ENCODE measurements around the gene USP17L27.
"Not testable (repeated sequence)": the region's sequence is repeated elsewhere in the genome, so short reads cannot be mapped to it uniquely, and the experiment has no call there.

USP17L27 gene

GRCh38 chr4:9343848-9344247 lies at the start of gene USP17L27:
USP17L27 (plus strand) TSS chr4:9344148; CDS start chr4:9344148, 0 bp downstream.
- TF ChIP-seq, protein P1, sequence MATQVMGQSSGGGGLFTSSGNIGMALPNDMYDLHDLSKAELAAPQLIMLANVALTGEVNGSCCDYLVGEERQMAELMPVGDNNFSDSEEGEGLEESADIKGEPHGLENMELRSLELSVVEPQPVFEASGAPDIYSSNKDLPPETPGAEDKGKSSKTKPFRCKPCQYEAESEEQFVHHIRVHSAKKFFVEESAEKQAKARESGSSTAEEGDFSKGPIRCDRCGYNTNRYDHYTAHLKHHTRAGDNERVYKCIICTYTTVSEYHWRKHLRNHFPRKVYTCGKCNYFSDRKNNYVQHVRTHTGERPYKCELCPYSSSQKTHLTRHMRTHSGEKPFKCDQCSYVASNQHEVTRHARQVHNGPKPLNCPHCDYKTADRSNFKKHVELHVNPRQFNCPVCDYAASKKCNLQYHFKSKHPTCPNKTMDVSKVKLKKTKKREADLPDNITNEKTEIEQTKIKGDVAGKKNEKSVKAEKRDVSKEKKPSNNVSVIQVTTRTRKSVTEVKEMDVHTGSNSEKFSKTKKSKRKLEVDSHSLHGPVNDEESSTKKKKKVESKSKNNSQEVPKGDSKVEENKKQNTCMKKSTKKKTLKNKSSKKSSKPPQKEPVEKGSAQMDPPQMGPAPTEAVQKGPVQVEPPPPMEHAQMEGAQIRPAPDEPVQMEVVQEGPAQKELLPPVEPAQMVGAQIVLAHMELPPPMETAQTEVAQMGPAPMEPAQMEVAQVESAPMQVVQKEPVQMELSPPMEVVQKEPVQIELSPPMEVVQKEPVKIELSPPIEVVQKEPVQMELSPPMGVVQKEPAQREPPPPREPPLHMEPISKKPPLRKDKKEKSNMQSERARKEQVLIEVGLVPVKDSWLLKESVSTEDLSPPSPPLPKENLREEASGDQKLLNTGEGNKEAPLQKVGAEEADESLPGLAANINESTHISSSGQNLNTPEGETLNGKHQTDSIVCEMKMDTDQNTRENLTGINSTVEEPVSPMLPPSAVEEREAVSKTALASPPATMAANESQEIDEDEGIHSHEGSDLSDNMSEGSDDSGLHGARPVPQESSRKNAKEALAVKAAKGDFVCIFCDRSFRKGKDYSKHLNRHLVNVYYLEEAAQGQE (IDR thresholded peaks at IDR 0.05; ENCODE audit: low read depth), result not testable (repeated sequence)
- not testable (repeated sequence) for TF ChIP-seq EP300 (IDR thresholded peaks at IDR 0.05; ENCODE audit: borderline replicate concordance); NFIC (IDR thresholded peaks at IDR 0.05)

DNA sequence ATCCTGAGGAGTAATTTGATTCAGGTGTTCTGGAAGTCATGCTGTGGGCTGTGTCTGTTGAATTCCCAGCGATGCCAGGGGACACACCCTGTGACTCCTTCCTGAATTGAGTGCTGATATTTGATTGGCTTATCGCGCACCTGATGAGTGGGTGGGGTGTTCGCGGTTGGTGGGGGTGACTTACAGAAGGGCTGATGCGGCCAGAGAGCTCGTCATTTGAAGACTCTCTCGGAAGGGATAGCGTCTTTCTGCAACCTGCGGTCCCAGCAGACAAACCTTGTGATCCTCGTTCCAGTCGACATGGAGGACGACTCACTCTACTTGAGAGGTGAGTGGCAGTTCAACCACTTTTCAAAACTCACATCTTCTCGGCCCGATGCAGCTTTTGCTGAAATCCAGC lies 19.1 kb upstream of the USP17L27 start, which contains the start of gene USP17L24:
Gene USP17L24, plus strand, starts transcription at position 301 of the 400 bp plus-strand sequence. Its CDS starts 0 bp downstream, at position 301.
- TF ChIP-seq CREB1 (IDR thresholded peaks at IDR 0.05; ENCODE audit: low read depth); USF1 (IDR thresholded peaks at IDR 0.05); TAF1 (IDR thresholded peaks at IDR 0.05; ENCODE audit: low read depth): not testable (repeated sequence)

GRCh38 chr4:9329611-9330010 lies 14.3 kb upstream of the USP17L27 start, which contains the start of gene USP17L25:
USP17L25 (plus strand) TSS chr4:9329911; CDS start chr4:9329911, 0 bp downstream.
- TF ChIP-seq, protein P2, sequence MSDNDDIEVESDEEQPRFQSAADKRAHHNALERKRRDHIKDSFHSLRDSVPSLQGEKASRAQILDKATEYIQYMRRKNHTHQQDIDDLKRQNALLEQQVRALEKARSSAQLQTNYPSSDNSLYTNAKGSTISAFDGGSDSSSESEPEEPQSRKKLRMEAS (IDR thresholded peaks at IDR 0.05), result not testable (repeated sequence)
- not testable (repeated sequence) for TF ChIP-seq RAD21 (IDR thresholded peaks at IDR 0.05; ENCODE audit: low read depth); USF1 (IDR thresholded peaks at IDR 0.05)

- not testable (repeated sequence) for TF ChIP-seq TAF1, RAD21, TCF12 (IDR thresholded peaks at IDR 0.05; ENCODE audit: low read depth)
Observed at GRCh38 chr4:9334358-9334757, 9.6 kb upstream of the USP17L27 start, which contains the start of gene USP17L26. USP17L26 (plus strand) TSS chr4:9334658; CDS start chr4:9334658, 0 bp downstream.

DNA sequence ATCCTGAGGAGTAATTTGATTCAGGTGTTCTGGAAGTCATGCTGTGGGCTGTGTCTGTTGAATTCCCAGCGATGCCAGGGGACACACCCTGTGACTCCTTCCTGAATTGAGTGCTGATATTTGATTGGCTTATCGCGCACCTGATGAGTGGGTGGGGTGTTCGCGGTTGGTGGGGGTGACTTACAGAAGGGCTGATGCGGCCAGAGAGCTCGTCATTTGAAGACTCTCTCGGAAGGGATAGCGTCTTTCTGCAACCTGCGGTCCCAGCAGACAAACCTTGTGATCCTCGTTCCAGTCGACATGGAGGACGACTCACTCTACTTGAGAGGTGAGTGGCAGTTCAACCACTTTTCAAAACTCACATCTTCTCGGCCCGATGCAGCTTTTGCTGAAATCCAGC lies 4.8 kb upstream of the USP17L27 start, which contains the start of gene USP17L5:
Gene USP17L5, plus strand, starts transcription at position 301 of the 400 bp plus-strand sequence. Its CDS starts 0 bp downstream, at position 301.
- not testable (repeated sequence) for TF ChIP-seq TAF1 (IDR thresholded peaks at IDR 0.05; ENCODE audit: low read depth); ZBTB7A (IDR thresholded peaks at IDR 0.05; ENCODE audit: low read depth); FOXM1 (IDR thresholded peaks at IDR 0.05; ENCODE audit: borderline replicate concordance, low read depth)

DNA sequence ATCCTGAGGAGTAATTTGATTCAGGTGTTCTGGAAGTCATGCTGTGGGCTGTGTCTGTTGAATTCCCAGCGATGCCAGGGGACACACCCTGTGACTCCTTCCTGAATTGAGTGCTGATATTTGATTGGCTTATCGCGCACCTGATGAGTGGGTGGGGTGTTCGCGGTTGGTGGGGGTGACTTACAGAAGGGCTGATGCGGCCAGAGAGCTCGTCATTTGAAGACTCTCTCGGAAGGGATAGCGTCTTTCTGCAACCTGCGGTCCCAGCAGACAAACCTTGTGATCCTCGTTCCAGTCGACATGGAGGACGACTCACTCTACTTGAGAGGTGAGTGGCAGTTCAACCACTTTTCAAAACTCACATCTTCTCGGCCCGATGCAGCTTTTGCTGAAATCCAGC lies 4.6 kb downstream of the USP17L27 start, which contains the start of gene USP17L28:
Gene USP17L28, plus strand, starts transcription at position 301 of the 400 bp plus-strand sequence. Its CDS starts 0 bp downstream, at position 301.
- TF ChIP-seq TCF12 (IDR thresholded peaks at IDR 0.05; ENCODE audit: low read depth); TEAD4 (IDR thresholded peaks at IDR 0.05); TAF1 (IDR thresholded peaks at IDR 0.05; ENCODE audit: low read depth): not testable (repeated sequence)

GRCh38 chr4:9353338-9353737 lies 9.4 kb downstream of the USP17L27 start, which contains the start of gene USP17L29:
USP17L29 (plus strand) TSS chr4:9353638; CDS start chr4:9353638, 0 bp downstream.
- not testable (repeated sequence) for TF ChIP-seq RAD21 (IDR thresholded peaks at IDR 0.05; ENCODE audit: low read depth); NFIC (IDR thresholded peaks at IDR 0.05); ZBTB7A (IDR thresholded peaks at IDR 0.05; ENCODE audit: low read depth)

GRCh38 chr4:9362829-9363228 lies 18.9 kb downstream of the USP17L27 start, which contains the start of gene USP17L30:
USP17L30 (plus strand) TSS chr4:9363129; CDS start chr4:9363129, 0 bp downstream.
- not testable (repeated sequence) for TF ChIP-seq TEAD4 (IDR thresholded peaks at IDR 0.05); CEBPB (IDR thresholded peaks at IDR 0.05); TCF12 (IDR thresholded peaks at IDR 0.05; ENCODE audit: low read depth)

DNA sequence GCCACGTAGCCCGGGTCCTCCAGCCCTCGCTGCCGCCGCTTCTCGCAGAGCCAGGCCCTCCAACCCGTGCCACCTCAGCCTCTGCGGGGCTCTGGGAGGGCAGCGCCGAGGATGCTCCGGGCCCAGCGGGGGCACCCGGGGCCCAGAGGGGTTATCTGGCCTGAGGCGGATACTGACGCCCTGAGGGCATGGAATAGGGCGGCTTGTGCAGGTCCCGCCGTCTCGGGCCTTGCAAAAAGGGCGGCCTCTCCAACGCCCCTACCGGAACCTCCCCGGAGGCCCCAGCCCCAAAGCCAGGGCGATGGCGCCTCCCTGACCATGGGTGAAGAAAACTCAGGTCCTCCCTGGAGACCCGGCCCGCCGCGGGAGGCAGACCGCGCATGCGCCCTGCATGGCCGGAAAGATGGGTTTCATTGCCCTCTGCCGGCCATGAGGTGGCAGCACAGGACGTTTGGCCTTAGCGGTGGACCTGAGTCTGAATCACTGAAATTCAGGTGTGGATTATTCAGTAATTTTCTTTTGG lies 37.1 kb downstream of the USP17L27 start:
- peak; percentile 22; the same call in 1 of the 2 replicates for TF ChIP-seq RAD21 (IDR thresholded peaks at IDR 0.05; ENCODE audit: low read depth)

- TF ChIP-seq TCF12 (IDR thresholded peaks at IDR 0.05; ENCODE audit: low read depth) (no peak), TAF1 (IDR thresholded peaks at IDR 0.05; ENCODE audit: low read depth) (no peak), FOXM1 (IDR thresholded peaks at IDR 0.05; ENCODE audit: borderline replicate concordance, low read depth) (no peak), RAD21 (IDR thresholded peaks at IDR 0.05; ENCODE audit: low read depth) (no peak), CREB1 (IDR thresholded peaks at IDR 0.05; ENCODE audit: low read depth) (no peak)
Observed at GRCh38 chr4:9384126-9384525, 40.2 kb downstream of the USP17L27 start.

Measured in Ishikawa (cell line).